ENCODE results near the gene FSCN2.

FSCN2 gene

DNA sequence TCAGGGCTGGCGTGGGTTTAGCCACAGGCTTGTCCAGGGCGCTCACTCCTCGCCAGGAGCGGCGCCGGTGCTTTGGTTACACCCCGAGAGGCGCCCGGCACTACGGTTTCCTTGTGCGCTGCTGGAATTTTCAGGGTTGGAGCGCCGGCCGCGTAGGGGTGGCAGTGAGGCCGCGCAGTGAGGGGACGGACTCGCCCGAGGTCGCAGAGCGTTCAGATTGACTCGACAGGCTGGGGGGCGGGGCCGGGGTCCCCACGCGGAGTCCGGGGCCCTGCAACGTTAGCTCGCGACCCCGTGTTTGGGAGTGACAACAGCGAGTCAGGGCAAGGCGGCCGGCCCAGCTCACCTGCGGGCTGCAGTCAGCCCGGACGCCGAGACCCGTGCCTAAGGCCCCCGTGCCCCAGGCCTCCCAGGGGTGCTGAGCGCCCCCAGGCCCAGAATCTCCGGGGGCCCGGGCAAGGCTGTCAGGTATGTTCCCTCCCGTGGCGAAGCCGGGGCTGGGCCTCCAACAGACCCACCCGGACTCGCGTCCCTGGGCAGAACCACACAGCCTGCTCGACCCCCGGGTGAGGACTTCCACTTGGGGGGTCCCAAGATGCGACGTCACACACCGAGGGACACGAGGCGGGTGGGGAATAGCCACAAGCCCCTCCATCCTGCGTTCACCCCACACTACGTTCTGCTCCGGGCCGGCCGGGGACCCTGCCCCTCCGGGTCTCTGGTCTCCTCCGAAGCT is 14.3 kb upstream of the FSCN2 start:
- peak; percentile 64 for DNase-seq

DNA sequence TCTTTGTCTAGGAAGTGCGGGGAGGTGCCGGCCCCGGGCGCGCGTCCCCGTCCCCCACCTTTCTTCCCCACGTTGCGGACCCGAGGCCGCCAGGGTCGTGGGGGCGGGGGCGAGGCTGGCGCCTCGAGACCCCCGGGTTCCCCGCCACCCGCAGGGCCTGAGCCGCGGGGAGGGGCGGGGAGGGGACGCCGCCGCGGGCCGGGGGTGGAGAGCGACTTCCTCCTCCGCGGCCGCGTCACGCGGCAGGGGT is 13.8 kb upstream of the FSCN2 start:
- DNase-seq: no peak

DNA sequence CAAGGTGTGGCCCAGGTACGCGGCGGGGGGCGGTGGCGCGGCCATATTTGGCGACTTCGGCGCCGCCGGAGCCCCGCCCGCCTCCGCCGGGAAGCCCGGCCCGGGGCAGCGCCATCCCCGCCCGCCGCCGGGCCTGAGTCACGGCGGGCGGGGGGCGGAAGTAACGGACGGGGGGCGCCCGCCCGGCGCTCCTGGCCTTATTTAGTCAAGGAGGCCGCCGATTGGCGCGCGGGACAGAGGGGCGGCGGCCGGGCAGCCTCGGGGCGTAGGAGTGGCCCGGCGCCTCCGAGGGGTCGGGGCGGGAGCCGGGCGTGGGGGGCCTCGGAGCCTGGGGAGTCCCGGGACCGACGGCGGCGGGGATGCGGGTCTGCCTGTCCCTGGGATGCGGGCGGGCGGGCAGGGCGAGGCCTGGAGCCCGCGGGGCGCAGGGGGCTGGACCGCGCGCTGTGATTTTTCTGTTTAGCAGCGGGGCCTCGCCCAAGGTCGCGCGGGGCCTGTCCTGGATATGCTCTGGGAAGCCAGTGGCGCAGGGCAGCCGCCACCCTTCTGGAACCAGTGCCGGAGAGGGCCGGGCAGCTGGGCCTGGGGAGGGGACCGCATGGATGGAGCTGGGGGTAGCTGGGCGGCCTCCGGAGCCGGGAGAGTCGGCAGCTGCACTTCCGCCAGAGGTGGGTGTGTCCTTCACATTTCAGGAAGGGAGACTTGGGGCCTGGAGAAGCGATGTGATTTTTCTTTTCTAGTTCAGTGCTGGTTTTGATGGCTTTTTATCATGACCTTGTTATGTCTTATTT is 13.2 kb upstream of the FSCN2 start:
- DNase-seq: peak; percentile 76

DNA sequence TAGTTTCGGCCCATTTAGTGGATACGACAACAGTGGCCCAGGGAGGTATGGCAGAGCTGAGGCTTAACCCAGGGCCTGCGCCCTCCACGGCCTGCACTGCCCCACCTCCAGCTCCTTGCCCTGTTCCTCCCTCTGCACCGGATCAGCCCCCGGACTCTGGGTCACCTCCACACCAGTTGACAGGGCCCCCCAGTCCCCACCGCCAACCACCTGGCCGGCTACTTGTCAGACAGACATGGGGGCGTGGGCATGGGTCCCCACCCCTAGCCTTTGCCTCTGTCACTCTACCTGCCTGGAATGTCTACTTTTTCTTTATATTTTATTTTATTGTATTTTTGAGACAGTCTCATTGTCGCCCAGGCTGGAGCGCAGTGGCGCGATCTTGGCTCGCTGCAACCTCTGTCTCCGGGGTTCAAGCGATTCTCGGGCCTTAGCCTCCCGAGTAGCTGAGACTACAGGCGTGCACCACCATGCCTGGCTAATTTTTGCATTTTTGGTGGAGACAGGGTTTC is 12.6 kb upstream of the FSCN2 start:
- no peak for DNase-seq

DNA sequence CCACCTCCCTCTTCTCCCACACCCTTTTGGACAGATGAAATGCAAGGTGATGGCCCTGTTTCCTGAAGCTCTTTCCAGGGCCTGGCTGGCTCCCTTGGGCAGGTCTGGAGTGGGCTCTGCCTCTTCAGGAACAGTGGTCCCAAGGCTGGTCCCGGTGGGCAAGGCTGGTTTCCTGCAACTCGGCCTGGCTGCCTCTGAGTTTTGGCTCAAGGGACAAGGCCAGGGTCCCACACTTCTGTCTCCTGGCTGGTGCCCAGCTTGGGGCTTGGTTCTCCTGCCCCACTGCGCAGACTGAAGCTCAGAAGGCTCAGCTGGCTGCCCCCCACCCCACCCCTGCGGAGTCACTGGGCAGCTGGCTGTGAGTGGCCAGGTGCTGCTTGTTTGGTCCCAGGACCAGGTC is 11.7 kb upstream of the FSCN2 start:
- no peak for DNase-seq

DNA sequence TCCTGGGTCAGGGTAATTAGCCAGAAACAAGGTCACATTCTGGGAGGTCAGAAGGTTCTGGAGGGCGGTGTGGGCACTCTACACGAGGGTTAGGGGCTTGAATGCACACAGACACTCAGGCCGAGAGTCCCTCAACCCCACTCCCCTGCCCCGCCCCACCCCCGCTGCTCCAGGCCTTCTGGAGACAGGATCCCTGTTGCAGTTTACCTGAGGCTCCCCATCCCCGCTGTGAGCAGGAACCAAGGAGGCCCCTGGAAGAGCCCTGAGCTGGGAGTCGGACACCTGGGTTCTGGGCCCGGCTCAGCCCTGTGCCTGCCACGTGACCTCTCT is 11.2 kb upstream of the FSCN2 start:
- DNase-seq: no peak

DNA sequence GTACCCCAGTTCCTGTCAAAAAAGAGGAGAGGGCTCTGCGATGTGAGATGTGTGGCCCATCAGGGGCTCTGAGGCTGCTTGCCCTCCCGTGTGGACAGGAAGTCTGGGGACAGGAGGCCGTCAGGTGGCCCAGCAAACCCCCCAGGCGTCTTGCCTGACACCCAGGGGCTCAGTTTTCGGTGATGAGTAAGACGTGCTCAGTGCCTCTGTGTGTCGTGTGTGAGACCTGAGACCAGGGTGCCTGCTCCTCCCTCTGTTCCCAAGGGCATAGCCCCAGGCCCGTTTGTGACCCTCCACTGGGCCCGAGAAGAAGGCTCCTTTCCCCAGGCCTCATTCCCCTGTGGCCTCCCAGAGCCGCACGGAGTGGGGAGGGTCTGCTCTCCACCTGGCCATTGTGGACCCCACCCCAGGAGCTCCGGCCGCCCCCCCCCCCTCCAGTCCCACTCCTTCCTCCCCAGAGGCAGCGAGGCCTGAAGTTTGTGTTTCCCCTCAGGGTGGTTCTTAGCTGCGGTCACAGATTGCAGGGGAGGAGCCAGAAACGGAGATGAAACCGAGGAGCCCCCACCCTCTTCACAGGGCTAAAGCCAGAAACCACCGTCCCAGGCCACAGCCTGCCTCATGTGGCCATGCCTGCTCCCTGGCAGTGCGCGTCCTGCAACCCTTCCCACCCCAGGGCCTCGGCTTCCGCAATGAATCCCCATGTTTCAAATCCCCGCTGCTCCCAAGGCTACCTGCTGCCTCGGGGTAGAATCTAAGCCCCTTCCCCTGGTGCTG is 10.7 kb upstream of the FSCN2 start:
- no peak for DNase-seq

DNA sequence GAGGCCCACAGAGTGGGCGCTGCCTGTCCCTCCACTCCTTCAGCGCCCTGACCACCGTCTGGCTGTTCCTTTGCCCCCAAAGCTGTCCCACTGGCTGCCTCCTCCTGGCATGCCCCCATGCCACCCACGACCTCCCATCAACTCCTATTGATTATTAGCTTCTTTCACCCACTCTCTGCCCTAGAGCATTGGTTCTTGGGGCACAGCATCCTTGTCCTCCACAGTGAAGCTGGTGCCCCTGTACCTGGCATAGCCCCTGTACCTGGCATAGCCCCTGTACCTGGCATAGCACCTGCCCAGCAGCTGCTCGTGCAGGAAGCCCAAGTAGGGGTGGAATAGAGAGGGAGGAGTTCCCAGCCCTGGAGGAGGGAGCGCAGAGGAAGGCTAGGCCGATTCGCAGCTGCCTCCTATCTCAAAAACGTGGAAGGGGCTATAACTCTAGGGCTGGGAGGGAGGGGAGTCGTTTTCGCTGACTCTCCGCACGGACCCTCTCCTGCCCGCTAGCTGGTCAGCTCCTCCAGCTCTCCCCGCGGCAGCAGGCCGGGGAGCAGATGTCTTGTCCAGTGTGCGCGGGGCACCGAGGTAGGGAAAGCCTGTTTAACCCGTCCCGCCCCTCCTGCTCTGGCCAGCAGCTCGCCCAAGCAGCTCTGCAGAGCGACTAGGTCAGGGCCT is 9.9 kb upstream of the FSCN2 start:
- DNase-seq: no peak

DNA sequence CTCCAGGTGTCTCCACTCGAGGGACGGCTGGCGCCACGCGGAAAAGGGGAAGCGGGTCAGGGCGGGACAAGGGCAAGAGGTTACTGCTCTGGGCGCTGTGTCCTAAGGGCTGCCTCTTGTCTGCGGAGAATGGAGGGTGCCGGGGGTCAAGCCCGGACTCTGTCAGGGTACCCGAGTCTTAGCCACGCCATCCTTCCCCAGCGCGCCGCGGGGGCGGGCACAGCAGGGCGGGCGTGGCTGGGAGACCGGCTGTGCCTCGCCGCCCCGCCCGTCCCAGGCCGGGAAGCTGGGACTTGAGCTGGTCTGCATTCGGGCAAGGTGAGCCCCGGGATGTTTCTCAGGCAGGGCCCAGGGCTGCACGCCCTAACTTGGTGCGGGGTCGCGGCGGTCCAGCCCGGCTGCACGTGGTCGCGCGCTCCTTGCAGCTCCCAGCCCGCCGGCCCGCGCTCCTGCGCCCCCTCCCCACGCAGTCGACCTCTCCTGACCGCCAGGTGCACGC is 9.3 kb upstream of the FSCN2 start:
- no peak for DNase-seq

DNA sequence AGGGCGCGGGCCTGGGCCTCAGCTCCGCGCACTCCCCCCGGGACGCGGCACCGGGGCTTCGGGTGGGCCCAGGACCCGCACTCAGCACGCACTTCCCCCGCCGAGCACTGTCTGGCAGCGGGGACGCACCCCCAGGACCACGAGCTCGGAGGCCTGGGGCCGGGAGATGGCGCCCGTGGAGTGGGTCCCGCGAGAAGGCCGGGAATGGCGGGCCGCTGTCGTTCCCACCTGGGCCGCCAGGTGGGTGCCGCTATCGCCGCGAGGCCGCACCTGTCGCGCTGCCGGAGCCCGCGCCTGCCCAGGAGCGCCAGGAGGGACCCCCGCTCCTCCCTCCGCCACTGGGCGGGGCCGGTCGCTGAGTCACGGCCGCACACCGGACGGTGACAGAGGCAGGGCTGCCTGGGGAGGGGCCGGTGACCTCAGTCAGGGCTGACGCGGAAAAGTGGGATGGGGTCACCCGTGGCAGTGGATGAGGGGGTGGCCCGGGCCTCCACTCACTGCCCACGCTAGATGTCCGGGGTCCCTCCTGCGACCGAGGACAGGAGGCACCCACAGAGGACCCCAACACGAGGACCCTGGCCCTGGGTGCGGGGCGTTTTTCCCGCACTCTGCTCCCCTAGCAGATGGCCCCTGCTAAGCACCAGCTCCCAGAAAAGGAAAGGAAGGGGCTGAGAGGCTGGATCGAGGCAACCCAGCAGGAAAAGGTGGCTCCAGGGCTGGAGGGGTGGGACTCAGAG is 8.7 kb upstream of the FSCN2 start:
- DNase-seq: peak; percentile 47

DNA sequence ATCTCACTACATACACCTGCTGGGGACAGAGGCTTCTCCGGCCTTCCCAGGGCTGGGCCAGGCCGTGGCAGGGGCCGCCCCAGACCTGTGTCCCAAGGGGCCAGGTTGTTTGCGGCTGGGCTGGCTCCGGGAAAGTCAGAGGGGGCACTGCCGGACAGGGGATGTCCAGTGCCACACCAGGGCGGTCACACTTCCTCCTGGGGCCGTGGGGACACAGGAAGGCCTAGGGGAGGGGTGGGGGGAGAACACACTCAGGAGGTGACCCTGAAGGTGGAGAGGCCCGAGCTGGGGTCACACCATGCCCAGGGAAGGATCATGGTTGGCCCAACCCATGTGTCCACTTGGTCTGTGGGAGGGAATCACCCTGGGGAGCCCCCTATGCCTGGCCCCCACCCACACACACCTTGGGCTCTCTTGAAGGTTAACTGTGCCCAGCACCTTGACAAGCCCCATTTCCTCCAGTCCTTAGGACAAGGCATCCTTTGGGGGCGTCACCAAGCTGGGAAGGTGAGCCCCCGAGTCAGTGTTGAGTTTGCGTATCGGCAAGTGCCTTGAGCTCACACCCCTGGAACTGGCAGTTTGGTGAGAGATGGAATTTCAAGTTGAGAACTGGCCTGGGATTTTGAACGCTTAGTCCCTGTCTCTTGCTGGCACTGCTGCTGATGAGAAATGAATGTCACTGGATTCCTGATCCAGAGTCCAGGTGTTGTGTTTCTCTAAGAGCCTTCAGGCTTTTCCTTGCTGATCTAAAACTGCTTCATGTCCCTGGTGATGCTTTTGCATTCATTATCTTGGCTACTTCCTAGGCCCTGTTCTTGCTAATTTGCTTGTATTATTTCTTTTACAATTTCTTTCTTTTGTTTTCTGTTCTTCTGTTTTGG is 7.9 kb upstream of the FSCN2 start:
- DNase-seq: no peak

DNA sequence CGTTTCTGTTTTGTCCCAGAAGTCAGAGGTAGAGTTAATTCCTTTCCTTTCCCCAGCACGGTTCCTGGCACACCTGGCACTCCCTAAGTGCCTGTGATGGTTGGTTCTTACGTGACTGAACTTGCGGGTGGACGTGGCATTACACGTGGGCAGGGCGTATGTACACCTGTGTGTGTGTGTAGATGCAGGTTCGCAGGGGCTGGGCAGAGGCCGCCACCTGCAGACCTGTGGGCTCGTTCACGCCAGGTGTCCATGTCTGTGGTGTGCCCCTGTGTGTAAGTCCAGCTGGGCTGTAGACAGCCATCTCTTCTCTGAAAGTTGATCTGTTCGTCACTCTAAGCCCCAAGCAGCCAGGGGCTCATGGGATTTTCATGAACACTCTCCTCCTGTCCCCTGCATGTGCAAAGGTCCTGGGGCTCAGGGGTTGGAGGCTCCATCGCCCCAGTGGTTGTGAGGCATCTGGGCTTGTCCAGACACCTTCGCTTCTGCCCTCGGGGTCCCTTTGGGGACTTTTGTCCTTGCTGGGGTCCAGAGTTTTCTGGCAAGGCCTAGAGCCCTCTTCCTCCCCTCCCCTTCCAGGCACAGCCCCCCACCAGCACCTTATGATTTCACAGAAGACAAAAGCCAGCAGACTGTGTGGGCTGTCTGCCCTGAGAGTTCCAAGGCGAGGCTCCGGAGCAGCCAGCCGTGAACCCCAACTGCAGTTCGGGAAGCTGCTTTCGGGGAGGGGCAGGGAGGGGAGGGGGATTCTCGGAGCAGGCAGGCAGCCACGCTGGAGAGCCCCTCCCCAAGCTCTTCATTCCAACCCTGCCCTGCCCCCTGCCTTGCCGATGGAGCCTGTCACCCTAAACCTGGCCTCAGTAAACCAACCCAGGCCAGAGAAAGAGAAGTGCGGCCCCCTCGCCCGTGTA is 5.4 kb upstream of the FSCN2 start:
- DNase-seq: no peak

DNA sequence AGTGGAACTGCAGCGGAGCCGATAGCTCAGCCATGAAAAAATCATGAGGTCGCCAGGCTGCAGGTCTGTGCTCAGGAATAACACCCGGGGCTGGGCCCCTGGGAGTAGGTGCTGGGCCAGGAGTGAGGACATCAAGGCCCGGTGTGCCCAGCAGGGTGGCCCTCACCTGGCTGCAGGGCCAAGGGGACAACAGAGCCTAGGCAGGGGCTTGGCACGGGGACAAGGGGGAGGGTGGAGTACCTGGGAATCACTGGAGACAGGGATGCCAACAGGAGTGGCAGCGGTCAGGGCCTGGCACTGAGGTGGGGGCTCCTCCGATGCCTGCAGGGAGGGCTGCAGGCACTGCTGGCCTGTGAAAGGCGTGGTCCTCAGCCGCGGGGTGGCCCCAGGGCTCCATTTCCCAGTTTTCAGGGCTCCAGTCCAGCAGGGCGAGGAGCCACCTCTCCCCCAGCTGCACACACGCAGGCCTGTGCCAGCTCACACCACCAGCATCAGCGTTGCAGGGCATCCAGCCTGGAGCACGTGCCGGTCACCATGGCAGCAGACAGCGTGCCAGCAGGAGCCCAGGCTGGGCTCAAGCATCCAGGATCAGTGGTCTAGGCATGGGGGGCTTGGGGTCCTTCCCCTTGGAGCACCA is 4.7 kb upstream of the FSCN2 start:
- DNase-seq: no peak

DNA sequence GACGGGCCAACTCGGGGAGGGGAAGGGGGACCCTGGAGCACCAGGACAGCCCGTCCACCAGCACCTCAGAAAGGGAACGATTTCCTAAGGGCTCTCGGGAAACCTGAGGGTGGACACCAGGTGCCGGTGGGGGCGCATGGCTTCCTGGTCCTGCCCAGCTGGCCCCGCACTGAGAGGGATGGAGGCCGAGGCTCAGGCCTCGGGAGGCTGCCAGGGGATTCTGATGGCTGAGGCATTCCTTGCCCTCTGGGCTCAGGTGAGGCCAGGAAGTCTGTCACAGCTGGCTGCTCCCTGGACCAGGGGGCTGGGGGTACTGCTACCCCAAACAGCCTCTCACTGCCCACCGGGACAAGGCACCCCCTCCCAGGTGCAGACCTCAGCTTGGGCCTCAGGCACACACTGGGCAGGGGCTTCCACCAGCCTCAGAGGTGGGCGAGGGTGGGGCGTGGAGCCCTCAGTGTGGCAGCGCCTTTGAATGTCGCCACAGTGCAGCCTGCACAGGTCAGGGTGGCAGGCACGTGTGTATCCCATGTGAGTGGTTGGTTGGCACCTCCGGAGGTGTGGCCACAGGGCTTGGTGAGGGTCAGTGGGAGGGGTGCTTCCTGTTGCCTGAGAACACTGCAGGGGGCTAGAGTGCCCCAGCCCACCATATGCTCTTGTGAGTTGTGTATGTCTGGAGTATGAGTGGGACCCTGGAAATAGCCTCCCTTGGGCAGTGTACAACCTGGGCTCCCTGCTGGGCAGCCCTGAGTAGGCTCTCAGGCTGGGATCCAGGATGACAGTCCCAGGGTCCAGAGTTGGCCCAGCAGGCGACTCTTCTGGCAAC is 3.9 kb upstream of the FSCN2 start:
- DNase-seq: no peak

DNA sequence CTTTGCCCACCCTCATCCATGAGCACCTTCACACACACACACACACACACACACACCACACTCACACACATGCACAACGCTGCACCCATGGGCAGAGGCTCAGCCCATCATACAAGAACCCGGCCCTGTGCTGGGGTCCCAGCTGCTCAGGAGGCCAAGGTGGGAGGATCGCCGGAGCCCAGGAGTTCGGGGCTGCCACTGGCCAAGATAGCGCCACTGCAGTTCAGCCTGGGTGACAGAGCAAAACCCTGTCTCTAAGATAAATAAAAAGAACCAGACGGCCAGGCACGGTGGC is 3.4 kb upstream of the FSCN2 start:
- DNase-seq: no peak

DNA sequence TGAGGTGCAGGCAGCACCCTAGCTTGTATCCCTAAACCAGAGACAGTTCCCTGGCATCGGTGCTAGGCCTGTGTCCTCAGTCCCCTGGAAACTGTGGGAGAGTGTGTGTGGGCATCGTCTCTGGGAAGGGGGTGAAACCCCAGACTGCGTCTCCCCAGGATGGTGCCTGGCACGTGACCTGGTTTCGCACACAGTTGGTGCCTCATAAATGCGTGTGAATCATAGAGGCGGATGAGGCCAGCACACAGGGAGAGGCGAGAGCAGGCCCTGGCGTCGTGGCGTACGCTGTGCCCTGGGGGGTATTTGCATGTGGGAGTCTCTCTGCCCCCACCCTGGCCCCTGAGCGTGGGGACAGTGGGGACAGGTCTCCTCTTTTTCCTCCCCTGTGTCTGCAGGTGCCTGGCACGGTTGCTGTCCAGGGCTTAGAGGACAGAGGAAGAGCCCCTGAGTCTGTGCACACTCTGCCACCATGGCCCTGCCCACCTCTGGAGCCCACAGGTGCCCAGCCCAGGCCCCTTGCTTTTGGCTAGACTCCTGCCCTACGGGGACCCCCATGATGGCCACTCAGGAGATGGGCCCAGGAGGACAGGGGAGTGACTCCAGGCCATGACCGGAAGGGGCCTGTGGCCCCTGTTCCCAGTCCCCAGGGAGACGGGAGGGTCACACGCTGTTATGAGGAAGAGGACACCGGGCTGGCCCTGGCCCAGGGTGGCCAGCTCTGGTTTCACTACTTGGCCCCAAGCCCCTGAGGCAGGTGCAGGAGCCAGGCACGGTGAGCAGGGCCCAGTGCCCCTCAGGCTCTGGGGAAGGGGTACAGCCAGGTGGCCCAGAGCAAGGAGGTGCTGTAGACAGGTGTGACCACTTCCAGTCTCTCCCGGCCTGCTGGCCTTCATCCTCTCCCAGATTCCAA is 1.3 kb upstream of the FSCN2 start:
- DNase-seq: no peak

DNA sequence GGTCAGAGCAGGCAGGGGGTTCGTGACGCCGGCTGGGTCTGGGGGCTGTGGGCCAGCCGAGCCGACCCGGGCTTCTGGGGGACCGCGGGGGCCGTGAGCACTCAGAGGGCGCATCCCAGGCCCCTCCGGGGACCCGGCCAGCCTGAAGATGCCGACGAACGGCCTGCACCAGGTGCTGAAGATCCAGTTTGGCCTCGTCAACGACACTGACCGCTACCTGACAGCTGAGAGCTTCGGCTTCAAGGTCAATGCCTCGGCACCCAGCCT is 140 bp downstream of the FSCN2 start:
- DNase-seq: no peak
